Myocyte (in vitro differentiated cells): ENCODE measurements around the gene KCNK18. TPM values are rescaled to one million over a fixed set of nuclear protein-coding genes. Genes with fewer than 3 reads are reported as not detected.

Source experiments
- DNase-seq: peaks from one replicate; pipeline ENCODE4 v3.0.0-alpha.2; 2012; ENCODE audit warnings: low read depth
- microRNA-seq: library from miRNA; unstranded; fragments of <30 nt; microRNA quantifications from one replicate; pipeline ENCODE4, GENCODE V29; 2016
- total RNA-seq: library from RNA; depleted of rRNA; stranded (reverse); fragments of >200 nt; gene quantifications from 2 replicates; pipeline ENCODE4 v1.2.3, GENCODE V29; 2014

KCNK18 gene
- total RNA-seq, 1 donor from 2014 or later = not detected

GRCh38 chr10:117249493-117250093 is 52.3 kb downstream of the KCNK18 start:
- no peak for DNase-seq

- no peak for DNase-seq
These were observed 53.1 kb downstream of the KCNK18 start for GRCh38 chr10:117250411-117250810.

- no peak for DNase-seq
These were observed 56.6 kb downstream of the KCNK18 start for GRCh38 chr10:117253908-117254307.

GRCh38 chr10:117254338-117254737 is 57.0 kb downstream of the KCNK18 start:
- DNase-seq = no peak

- no peak for DNase-seq
These were observed 57.8 kb downstream of the KCNK18 start for GRCh38 chr10:117254774-117255735.

GRCh38 chr10:117255835-117256460 is 58.7 kb downstream of the KCNK18 start:
- no peak for DNase-seq

- DNase-seq = no peak
These were observed 59.6 kb downstream of the KCNK18 start for GRCh38 chr10:117256910-117257309.

GRCh38 chr10:117257721-117258120 is 60.4 kb downstream of the KCNK18 start:
- no peak for DNase-seq

GRCh38 chr10:117259279-117259678 is 62.0 kb downstream of the KCNK18 start:
- DNase-seq = no peak

Small RNAs within 50 kb of the gene (microRNA-seq; reads per million reads assigned to microRNA genes)
- gene MIR3663 = not detected

Other genes starting within 250 kb of the KCNK18 start
- gene SHTN1, start 192.3 kb upstream of the KCNK18 start, total RNA-seq = 3.2 and 3.6 TPM in 2 replicates
- gene VAX1, start 59.2 kb upstream of the KCNK18 start, total RNA-seq = not detected in 2 replicates
- gene SLC18A2, start 43.6 kb downstream of the KCNK18 start, total RNA-seq = not detected in 2 replicates
- gene PDZD8, start 178.0 kb downstream of the KCNK18 start, total RNA-seq = 22.9 and 24.0 TPM in 2 replicates